GM19452 (cell line): Measurements from ENCODE around the gene BAG3.
A peak's percentile ranks its signal among the peaks of the same experiment; 100 is the strongest.

Source experiments
- ATAC-seq: cut with Tn5 transposase; IDR thresholded peaks from one replicate; pipeline ENCODE4 v1.9.1; 2021; ENCODE audit not compliant: unreplicated experiment

Gene BAG3

GRCh38 chr10:119665901-119666708 is 14.9 kb downstream of the BAG3 start:
- ATAC-seq: no peak

GRCh38 chr10:119666709-119667004 is 15.5 kb downstream of the BAG3 start:
- ATAC-seq: no peak

GRCh38 chr10:119667562-119668328 is 16.6 kb downstream of the BAG3 start:
- ATAC-seq: no peak

GRCh38 chr10:119668461-119668860 is 17.3 kb downstream of the BAG3 start:
- no peak for ATAC-seq

GRCh38 chr10:119669331-119669730 is 18.2 kb downstream of the BAG3 start:
- no peak for ATAC-seq

GRCh38 chr10:119669975-119670640 is 18.9 kb downstream of the BAG3 start:
- ATAC-seq: no peak

- ATAC-seq: no peak
Observed at GRCh38 chr10:119670717-119671116, 19.5 kb downstream of the BAG3 start.

- ATAC-seq: no peak
Observed at GRCh38 chr10:119671381-119671780, 20.2 kb downstream of the BAG3 start.

- ATAC-seq: no peak
Observed at GRCh38 chr10:119672291-119672690, 21.1 kb downstream of the BAG3 start.

- ATAC-seq: no peak
Observed at GRCh38 chr10:119673271-119673670, 22.1 kb downstream of the BAG3 start.

GRCh38 chr10:119675483-119676170 is 24.4 kb downstream of the BAG3 start:
- ATAC-seq: no peak

GRCh38 chr10:119677126-119677525 is 25.9 kb downstream of the BAG3 start:
- no peak for ATAC-seq

GRCh38 chr10:119677904-119678755 is 26.9 kb downstream of the BAG3 start:
- no peak for ATAC-seq

GRCh38 chr10:119679480-119679829 is 28.3 kb downstream of the BAG3 start:
- ATAC-seq: no peak

- ATAC-seq: no peak
Observed at GRCh38 chr10:119680050-119680449, 28.9 kb downstream of the BAG3 start.

GRCh38 chr10:119680650-119681081 is 29.5 kb downstream of the BAG3 start:
- ATAC-seq: no peak

GRCh38 chr10:119686465-119687191 is 35.4 kb downstream of the BAG3 start:
- peak; percentile 87 for ATAC-seq

- no peak for ATAC-seq
Observed at GRCh38 chr10:119687192-119688032, 36.2 kb downstream of the BAG3 start.

- no peak for ATAC-seq
Observed at GRCh38 chr10:119688033-119688508, 36.9 kb downstream of the BAG3 start.
